ENCODE data around the gene CRACR2B.

The CRACR2B gene

DNA sequence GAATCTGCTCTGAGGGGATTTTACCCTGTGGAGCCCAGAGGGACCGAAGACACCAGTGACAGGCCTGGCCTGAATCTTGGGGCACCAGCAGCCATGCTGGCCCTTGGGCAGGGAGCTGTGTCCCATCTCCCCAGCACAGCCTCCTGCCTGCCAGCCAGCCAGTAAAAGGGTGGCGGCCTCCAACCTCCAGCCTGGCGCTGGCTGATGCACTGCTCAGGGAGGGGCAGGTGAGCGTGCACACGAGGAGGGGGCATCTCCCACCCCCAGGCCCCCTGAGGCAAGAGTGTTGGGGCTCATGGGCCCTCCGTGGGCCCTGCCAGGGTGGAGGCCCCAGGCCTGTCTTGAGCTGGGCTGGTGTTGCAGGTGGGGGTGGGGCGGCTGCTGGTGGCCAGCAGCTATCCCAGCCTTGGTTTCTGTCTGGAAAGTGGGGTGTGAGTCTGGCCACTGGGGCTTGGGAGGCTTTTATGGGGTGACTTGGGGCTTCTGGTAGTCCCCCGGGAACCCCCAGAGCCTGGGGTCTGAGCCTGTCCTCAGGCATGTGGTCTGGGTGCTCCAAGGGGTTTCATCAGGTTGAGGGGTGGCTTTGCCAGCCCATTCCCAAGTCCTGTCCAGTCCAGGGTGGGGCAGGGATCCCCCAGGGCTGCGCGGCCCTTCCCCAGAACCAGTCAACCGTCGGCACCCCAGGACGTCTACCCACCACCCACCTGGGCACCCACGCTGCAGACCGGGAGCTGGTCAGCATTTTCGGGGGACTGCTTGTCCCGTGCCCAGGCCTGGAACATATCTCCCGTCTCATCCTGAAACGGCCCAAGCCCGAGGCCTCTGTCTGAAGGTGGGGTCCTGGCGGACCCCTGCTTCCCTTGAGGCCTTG is 32.8 kb downstream of the CRACR2B start:
- no peaks in the 10 kb centered on the region for H3K9me3 ChIP-seq (ENCODE audit: control insufficient read depth in 5 of 5, low read length in 5 of 5)
- peaks cover 0 to 59% (median 45%) of the 10 kb centered on the region in 5 donors for H3K36me3 ChIP-seq (ENCODE audit: control insufficient read depth in 5 of 5, insufficient read depth in 5 of 5, low read length in 5 of 5)
- no peak overlapping the region for H3K27ac ChIP-seq (ENCODE audit: low read depth, low read length)
- peak overlapping the region in 1 of 5 donors; percentile 56 for H3K9ac ChIP-seq (ENCODE audit: low read length in 5 of 5)
- H3K4me3 ChIP-seq (ENCODE audit: low read depth in 1 of 5, low read length in 5 of 5) = peak overlapping the region in 2 of 5 donors; percentile 3 to 14
- H3K27me3 ChIP-seq (ENCODE audit: control insufficient read depth in 5 of 5, insufficient read depth in 4 of 5, low read length in 5 of 5) = peaks cover 0 to 2% (median 0%) of the 10 kb centered on the region in 5 donors
- H3K4me1 ChIP-seq (ENCODE audit: control insufficient read depth in 5 of 5, insufficient read depth in 5 of 5, low read length in 5 of 5) = peaks cover 12 to 45% (median 41%) of the 10 kb centered on the region in 5 donors

DNA sequence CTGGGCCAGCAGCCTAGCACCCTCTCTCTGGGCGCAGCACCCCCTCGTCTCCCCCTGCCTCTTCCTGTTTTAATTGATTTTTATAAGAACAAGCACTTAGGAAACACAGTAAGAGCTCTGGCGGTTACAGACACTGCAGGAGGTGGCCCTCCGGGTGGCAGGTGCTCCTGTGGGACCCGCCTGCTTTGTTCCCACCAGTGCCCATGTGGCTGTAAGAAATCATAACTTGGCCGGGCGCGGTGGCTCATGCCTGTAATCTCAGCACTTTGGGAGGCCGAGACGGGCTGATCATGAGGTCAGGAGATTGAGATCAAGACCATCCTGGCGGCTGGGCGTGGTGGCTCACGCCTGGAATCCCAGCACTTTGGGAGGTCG is 33.4 kb downstream of the CRACR2B start:
- Histone ChIP-seq H3K9ac (ENCODE audit: low read length in 5 of 5) (no peak overlapping the region), H3K4me1 (ENCODE audit: control insufficient read depth in 5 of 5, insufficient read depth in 5 of 5, low read length in 5 of 5) (peaks cover 12 to 44% (median 40%) of the 10 kb centered on the region in 5 donors), H3K36me3 (ENCODE audit: control insufficient read depth in 5 of 5, insufficient read depth in 5 of 5, low read length in 5 of 5) (peaks cover 0 to 60% (median 50%) of the 10 kb centered on the region in 5 donors), H3K27me3 (ENCODE audit: control insufficient read depth in 5 of 5, insufficient read depth in 4 of 5, low read length in 5 of 5) (peaks cover 0 to 2% (median 0%) of the 10 kb centered on the region in 5 donors), H3K27ac (ENCODE audit: low read depth, low read length) (no peak overlapping the region), H3K9me3 (ENCODE audit: control insufficient read depth in 5 of 5, low read length in 5 of 5) (no peaks in the 10 kb centered on the region), H3K4me3 (ENCODE audit: low read depth in 1 of 5, low read length in 5 of 5) (no peak overlapping the region)

DNA sequence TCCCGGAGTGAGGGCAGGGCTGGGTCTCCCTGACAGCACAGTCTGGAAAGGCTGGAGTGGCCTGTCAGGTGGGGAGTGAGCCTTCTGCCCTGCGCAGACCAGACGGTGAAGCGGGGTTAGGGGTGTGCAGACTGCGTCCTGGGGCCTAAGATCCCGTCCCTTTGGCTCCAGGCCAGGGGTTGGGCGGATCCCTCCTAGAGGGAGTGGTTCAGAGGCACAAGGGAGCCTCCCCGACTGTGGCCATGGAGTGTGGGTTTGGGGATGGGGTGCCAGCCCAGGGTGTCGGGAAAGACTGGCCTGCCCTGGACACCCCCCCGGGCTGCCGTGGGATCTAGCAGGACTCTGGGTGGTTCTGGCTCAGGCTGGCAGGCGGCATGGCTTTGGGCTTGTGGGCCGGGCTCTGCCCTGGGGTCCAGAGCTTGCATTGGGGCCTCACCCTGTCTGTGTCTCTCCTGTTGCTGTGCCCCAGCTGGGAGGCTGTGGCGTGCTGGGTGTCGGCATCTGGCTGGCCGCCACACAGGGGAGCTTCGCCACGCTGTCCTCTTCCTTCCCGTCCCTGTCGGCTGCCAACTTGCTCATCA is 34.5 kb downstream of the CRACR2B start:
- Histone ChIP-seq H3K27me3 (ENCODE audit: control insufficient read depth in 5 of 5, insufficient read depth in 4 of 5, low read length in 5 of 5) (peaks cover 0 to 2% (median 0%) of the 10 kb centered on the region in 5 donors), H3K27ac (ENCODE audit: low read depth, low read length) (no peak overlapping the region), H3K36me3 (ENCODE audit: control insufficient read depth in 5 of 5, insufficient read depth in 5 of 5, low read length in 5 of 5) (peaks cover 0 to 69% (median 54%) of the 10 kb centered on the region in 5 donors), H3K4me1 (ENCODE audit: control insufficient read depth in 5 of 5, insufficient read depth in 5 of 5, low read length in 5 of 5) (peaks cover 9 to 34% (median 29%) of the 10 kb centered on the region in 5 donors), H3K9me3 (ENCODE audit: control insufficient read depth in 5 of 5, low read length in 5 of 5) (no peaks in the 10 kb centered on the region), H3K4me3 (ENCODE audit: low read depth in 1 of 5, low read length in 5 of 5) (no peak overlapping the region), H3K9ac (ENCODE audit: low read length in 5 of 5) (no peak overlapping the region)

DNA sequence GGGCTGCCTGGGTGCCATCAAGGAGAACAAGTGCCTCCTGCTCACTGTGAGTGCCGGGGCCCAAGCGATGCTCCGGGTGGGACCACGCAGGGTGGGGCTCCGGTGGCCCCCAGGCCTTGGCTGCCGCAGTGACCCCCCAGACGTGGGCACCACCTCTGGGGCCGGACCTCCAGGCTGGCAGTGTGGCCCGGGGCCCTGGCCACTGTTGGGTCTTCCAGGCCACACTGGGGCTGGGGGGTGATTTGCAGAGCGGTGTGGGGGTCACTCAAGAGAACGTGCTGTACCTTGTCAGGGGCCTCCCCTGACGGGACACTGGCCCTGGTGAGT is 34.9 kb downstream of the CRACR2B start:
- H3K27ac ChIP-seq (ENCODE audit: low read depth, low read length) = no peak overlapping the region
- peaks cover 0 to 68% (median 54%) of the 10 kb centered on the region in 5 donors for H3K36me3 ChIP-seq (ENCODE audit: control insufficient read depth in 5 of 5, insufficient read depth in 5 of 5, low read length in 5 of 5)
- peaks cover 9 to 33% (median 27%) of the 10 kb centered on the region in 5 donors for H3K4me1 ChIP-seq (ENCODE audit: control insufficient read depth in 5 of 5, insufficient read depth in 5 of 5, low read length in 5 of 5)
- no peaks in the 10 kb centered on the region for H3K9me3 ChIP-seq (ENCODE audit: control insufficient read depth in 5 of 5, low read length in 5 of 5)
- no peak overlapping the region for H3K9ac ChIP-seq (ENCODE audit: low read length in 5 of 5)
- H3K27me3 ChIP-seq (ENCODE audit: control insufficient read depth in 5 of 5, insufficient read depth in 4 of 5, low read length in 5 of 5) = peaks cover 0 to 2% (median 0%) of the 10 kb centered on the region in 5 donors
- H3K4me3 ChIP-seq (ENCODE audit: low read depth in 1 of 5, low read length in 5 of 5) = no peak overlapping the region

DNA sequence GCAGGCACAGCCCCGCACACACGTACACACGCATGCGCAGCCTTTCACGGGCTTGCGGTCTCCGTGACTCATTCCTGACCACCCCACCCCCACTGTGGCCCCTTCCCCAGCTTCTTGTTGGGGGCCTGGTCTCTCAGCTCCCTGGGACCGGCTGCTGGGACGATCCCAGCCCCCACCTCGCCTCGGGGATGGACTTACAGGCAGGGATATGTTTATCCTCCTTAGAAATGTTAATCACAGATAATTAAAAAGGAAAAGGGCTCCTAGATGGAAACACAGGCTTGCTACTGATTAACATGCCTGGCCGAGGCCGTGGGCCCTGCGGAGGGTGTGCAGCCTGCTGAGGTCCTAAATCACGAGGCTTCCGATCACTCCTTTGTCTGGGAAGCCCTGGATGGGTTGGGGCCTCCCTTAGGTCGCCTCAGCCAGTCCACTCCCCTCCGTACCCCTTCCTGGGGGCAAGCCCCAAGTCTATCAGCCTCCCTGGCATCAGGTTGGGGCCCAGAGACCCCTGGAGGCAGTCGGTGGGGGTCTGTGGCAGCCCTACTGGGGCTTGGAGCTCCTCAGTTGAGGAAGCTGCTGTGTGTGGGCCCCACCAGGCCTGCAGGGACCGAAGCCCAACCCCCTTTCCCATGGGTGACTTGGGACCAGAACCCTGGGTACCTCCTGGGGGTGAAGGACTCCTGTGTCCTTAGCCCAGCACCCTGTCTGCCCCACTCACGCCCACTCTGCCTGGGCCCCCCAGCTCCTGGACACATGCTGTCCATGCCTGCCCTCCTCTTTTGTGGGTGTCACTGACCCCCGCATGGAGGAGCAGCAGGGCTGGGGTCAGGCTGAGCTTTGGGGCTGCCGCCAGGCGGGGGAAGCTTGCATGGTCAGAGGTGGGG is 35.5 kb downstream of the CRACR2B start:
- Histone ChIP-seq H3K27me3 (ENCODE audit: control insufficient read depth in 5 of 5, insufficient read depth in 4 of 5, low read length in 5 of 5) (peaks cover 0 to 2% (median 0%) of the 10 kb centered on the region in 5 donors), H3K4me1 (ENCODE audit: control insufficient read depth in 5 of 5, insufficient read depth in 5 of 5, low read length in 5 of 5) (peaks cover 9 to 31% (median 21%) of the 10 kb centered on the region in 5 donors), H3K4me3 (ENCODE audit: low read depth in 1 of 5, low read length in 5 of 5) (no peak overlapping the region), H3K27ac (ENCODE audit: low read depth, low read length) (no peak overlapping the region), H3K9me3 (ENCODE audit: control insufficient read depth in 5 of 5, low read length in 5 of 5) (no peaks in the 10 kb centered on the region), H3K36me3 (ENCODE audit: control insufficient read depth in 5 of 5, insufficient read depth in 5 of 5, low read length in 5 of 5) (peaks cover 0 to 69% (median 54%) of the 10 kb centered on the region in 5 donors), H3K9ac (ENCODE audit: low read length in 5 of 5) (no peak overlapping the region)

DNA sequence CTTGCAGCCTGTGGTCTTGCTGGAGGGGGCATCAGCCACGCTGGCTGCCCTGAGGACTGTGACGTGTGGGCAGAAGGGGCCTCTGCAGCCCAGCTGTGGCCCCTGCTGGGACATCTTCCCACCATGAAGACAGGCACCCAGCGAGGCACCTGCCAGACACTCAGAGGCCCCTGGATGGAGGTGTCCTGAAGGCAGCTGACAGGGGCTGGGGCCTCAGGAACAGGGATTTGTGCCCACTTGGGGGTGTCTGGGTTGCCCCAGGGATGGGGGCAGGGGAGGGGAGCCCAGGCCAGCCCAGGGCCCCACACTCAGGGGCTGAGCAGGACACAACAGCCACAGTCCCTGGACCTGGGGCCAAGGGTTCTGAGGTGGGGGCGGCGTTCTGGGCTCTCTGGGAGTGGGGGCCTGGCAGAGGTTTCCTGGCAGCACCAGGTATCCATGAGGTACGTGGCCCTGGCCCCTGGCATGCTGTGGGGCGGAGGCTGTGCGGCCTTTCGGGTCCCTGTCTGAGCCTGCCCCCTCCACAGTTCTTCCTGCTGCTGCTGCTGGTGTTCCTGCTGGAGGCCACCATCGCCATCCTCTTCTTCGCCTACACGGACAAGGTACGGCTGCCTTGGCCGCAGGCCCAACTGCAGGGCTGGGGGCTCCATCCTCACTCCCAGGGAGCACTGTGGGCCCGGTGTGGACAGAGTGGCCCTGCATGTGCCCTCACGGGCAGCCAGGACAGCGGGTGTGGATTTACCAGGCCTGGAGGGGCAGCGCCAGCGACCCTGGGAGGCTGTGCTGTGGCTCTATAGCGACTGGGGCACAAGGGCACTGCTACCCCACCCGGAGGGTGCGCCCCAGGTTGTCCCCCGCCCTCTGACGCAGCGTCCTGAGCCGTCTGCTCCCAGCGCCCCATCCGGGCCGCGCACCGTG is 36.5 kb downstream of the CRACR2B start:
- Histone ChIP-seq H3K9me3 (ENCODE audit: control insufficient read depth in 5 of 5, low read length in 5 of 5) (no peaks in the 10 kb centered on the region), H3K27ac (ENCODE audit: low read depth, low read length) (no peak overlapping the region), H3K27me3 (ENCODE audit: control insufficient read depth in 5 of 5, insufficient read depth in 4 of 5, low read length in 5 of 5) (no peaks in the 10 kb centered on the region), H3K36me3 (ENCODE audit: control insufficient read depth in 5 of 5, insufficient read depth in 5 of 5, low read length in 5 of 5) (peaks cover 0 to 74% (median 58%) of the 10 kb centered on the region in 5 donors), H3K4me3 (ENCODE audit: low read depth in 1 of 5, low read length in 5 of 5) (no peak overlapping the region), H3K4me1 (ENCODE audit: control insufficient read depth in 5 of 5, insufficient read depth in 5 of 5, low read length in 5 of 5) (peaks cover 3 to 22% (median 15%) of the 10 kb centered on the region in 5 donors), H3K9ac (ENCODE audit: low read length in 5 of 5) (no peak overlapping the region)

DNA sequence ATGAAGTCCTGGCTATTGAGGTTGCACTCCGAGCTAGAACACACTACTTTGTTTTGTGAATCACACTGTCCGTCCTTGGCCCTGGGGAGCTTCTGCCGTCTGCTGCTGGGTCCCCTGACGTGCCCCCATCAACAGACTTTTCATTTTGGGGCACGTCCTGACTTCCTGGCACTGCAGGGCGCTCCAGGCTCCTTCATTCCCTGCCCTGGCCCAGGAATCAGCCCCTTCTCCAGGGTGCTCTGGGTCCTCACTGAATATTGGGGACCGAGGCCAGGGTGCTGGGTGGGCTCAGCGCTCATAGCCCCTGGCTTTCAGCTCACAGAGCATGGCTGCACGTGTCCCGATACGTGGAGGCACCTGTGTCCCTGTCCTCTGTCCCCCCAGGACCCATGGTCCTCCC is 37.2 kb downstream of the CRACR2B start:
- Histone ChIP-seq H3K4me3 (ENCODE audit: low read depth in 1 of 5, low read length in 5 of 5) (no peak overlapping the region), H3K36me3 (ENCODE audit: control insufficient read depth in 5 of 5, insufficient read depth in 5 of 5, low read length in 5 of 5) (peaks cover 0 to 81% (median 58%) of the 10 kb centered on the region in 5 donors), H3K27ac (ENCODE audit: low read depth, low read length) (no peak overlapping the region), H3K9me3 (ENCODE audit: control insufficient read depth in 5 of 5, low read length in 5 of 5) (no peaks in the 10 kb centered on the region), H3K9ac (ENCODE audit: low read length in 5 of 5) (no peak overlapping the region), H3K27me3 (ENCODE audit: control insufficient read depth in 5 of 5, insufficient read depth in 4 of 5, low read length in 5 of 5) (no peaks in the 10 kb centered on the region), H3K4me1 (ENCODE audit: control insufficient read depth in 5 of 5, insufficient read depth in 5 of 5, low read length in 5 of 5) (peaks cover 0 to 14% (median 8%) of the 10 kb centered on the region in 5 donors)

DNA sequence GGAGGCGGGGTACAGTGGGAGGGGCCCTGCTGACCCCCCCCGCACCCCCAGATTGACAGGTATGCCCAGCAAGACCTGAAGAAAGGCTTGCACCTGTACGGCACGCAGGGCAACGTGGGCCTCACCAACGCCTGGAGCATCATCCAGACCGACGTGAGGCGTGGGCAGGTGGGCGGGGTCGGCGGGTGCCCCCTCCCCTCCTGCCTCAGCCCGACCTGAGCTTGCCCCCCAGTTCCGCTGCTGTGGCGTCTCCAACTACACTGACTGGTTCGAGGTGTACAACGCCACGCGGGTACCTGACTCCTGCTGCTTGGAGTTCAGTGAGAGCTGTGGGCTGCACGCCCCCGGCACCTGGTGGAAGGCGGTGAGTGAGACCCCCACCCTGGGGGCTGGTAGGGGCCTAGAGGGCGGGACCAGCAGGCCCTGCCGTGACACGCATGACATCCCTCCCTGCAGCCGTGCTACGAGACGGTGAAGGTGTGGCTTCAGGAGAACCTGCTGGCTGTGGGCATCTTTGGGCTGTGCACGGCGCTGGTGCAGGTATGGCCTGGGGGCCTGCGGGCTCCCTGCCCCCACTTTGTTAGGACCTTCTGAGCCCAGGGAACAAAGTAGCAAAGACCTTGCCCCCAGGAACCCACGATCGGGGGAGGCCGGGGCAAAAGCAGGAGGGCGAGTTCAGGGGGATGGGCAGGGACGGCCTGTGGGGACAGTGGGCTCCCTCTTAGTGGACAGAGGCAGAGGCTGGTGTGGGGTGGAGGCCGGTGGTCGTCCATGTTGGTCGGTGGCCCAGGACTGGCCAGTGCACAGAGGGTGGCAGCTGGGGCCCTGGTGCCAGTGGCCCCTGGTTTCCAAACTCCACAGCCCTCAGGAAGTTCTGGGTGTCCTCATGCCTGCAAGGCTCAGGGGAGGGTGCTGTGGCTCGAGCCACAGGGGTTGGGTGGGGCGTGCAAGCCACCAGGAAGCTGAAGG is 38.0 kb downstream of the CRACR2B start:
- peaks cover 0 to 81% (median 58%) of the 10 kb centered on the region in 5 donors for H3K36me3 ChIP-seq (ENCODE audit: control insufficient read depth in 5 of 5, insufficient read depth in 5 of 5, low read length in 5 of 5)
- peaks cover 0 to 6% (median 4%) of the 10 kb centered on the region in 5 donors for H3K4me1 ChIP-seq (ENCODE audit: control insufficient read depth in 5 of 5, insufficient read depth in 5 of 5, low read length in 5 of 5)
- H3K9me3 ChIP-seq (ENCODE audit: control insufficient read depth in 5 of 5, low read length in 5 of 5) = no peaks in the 10 kb centered on the region
- H3K27me3 ChIP-seq (ENCODE audit: control insufficient read depth in 5 of 5, insufficient read depth in 4 of 5, low read length in 5 of 5) = no peaks in the 10 kb centered on the region
- no peak overlapping the region for H3K4me3 ChIP-seq (ENCODE audit: low read depth in 1 of 5, low read length in 5 of 5)
- no peak overlapping the region for H3K9ac ChIP-seq (ENCODE audit: low read length in 5 of 5)
- H3K27ac ChIP-seq (ENCODE audit: low read depth, low read length) = no peak overlapping the region
